GM12878 (cell line): ENCODE results near the gene SLC25A47. TPM values are rescaled to one million over a fixed set of nuclear protein-coding genes. Genes with fewer than 3 reads are reported as not detected.

Experiments used
- ATAC-seq: fragments of 200-7000 bp; cut with Tn5 transposase; 3 replicates; pipeline ENCODE4 v1.9.1; 2020; ENCODE audit warnings: mild to moderate bottlenecking, moderate library complexity
- BruUV-seq: library from RNA; stranded (reverse); fragments of 400-500 nt; replicated peaks from 2 replicates; lab custom pipeline; 2021; lab: Mats Ljungman, UMichigan
- CTCF ChIA-PET: fragments of 300-600 bp; sonication (Branson Sonifier 250); formaldehyde crosslinking; extraction: SDS; loops from one replicate; lab custom pipeline; 2021; ENCODE audit warnings: inconsistent platforms; lab: Yijun Ruan, JAX
- POLR2A ChIA-PET: fragments of 350-600 bp; formaldehyde crosslinking; extraction: SDS; loops from one replicate; lab custom pipeline; 2021; ENCODE audit warnings: inconsistent platforms; lab: Charles Lee
- RAD21 ChIA-PET: fragments of 300-600 bp; sonication (Branson Sonifier 250); formaldehyde crosslinking; loops from one replicate; lab custom pipeline; 2023; ENCODE audit warnings: antibody characterized with exemption; ENCODE audit not compliant: unreplicated experiment; lab: Charles Lee
- SMC1A ChIA-PET: fragments of 300-600 bp; sonication (Branson Sonifier 250); formaldehyde crosslinking; loops from one replicate; lab custom pipeline; 2023; ENCODE audit not compliant: unreplicated experiment, uncharacterized antibody; lab: Charles Lee
- DNase-seq: peaks from one replicate; pipeline ENCODE4 v3.0.0-alpha.2; 2011; ENCODE audit warnings: low read depth, low spot score
- FAIRE-seq: peaks from 3 replicates; lab custom pipeline; 2011; peaks lifted over from hg19 to GRCh38; lab: Jason Lieb, UNC
- H2AFZ ChIP-seq: 2 replicates; pipeline ENCODE4 v1.6.0; 2011; ENCODE audit warnings: low read depth, low read length, control low read depth; ENCODE audit not compliant: control insufficient read depth
- H3K27ac ChIP-seq: 2 replicates; pipeline ENCODE4 v1.5.1; 2011; ENCODE audit warnings: control low read depth; ENCODE audit not compliant: control insufficient read depth, insufficient read depth
- H3K27me3 ChIP-seq, 2 experiments: replicated peaks in 1 of 2; 2 replicates each; pipeline versions ENCODE4 v1.6.0 to v1.6.1; 2011; ENCODE audit warnings: low read length in 1 of 2; ENCODE audit not compliant: control insufficient read depth in 2 of 2, insufficient read depth in 2 of 2
- H3K36me3 ChIP-seq, 2 experiments: 2 replicates each; pipeline ENCODE4 v1.5.1; 2011; ENCODE audit warnings: low read length in 1 of 2; ENCODE audit not compliant: control insufficient read depth in 2 of 2, insufficient read depth in 2 of 2
- H3K4me1 ChIP-seq: 2 replicates; pipeline ENCODE4 v1.6.1; 2011; ENCODE audit warnings: mild to moderate bottlenecking, low read length, moderate library complexity, mixed read lengths; ENCODE audit not compliant: control insufficient read depth, insufficient read depth
- H3K4me2 ChIP-seq: 2 replicates; pipeline ENCODE4 v1.6.0; 2011; ENCODE audit warnings: control low read depth; ENCODE audit not compliant: control insufficient read depth, insufficient read depth
- H3K4me3 ChIP-seq: fragments of 200-600 bp; sonication (generic); 2 replicates; pipeline ENCODE4 v1.5.1; 2016
- H3K79me2 ChIP-seq: 2 replicates; pipeline ENCODE4 v1.6.0; 2011; ENCODE audit warnings: low read length; ENCODE audit not compliant: control insufficient read depth, insufficient read depth
- H3K9ac ChIP-seq: 2 replicates; pipeline ENCODE4 v1.8.0; 2011; ENCODE audit warnings: low read length, control low read depth, mixed read lengths; ENCODE audit not compliant: control insufficient read depth, insufficient read depth
- H3K9me3 ChIP-seq: replicated peaks from 3 replicates; pipeline ENCODE4 v1.5.1; 2011; ENCODE audit warnings: mild to moderate bottlenecking, low read length; ENCODE audit not compliant: control insufficient read depth, insufficient read depth
- H4K20me1 ChIP-seq: 2 replicates; pipeline ENCODE4 v1.6.0; 2011; ENCODE audit not compliant: control insufficient read depth, insufficient read depth
- BCL11A ChIP-seq: IDR thresholded peaks from 2 replicates; pipeline ENCODE4 v1.6.1; 2011; ENCODE audit warnings: low read depth, low read length
- CHD2 ChIP-seq: IDR thresholded peaks from 2 replicates; pipeline ENCODE4 v1.6.1; 2011; ENCODE audit warnings: low read depth, low read length, improper control_type of control experiment, borderline replicate concordance
- FOS ChIP-seq: IDR thresholded peaks from 3 replicates; pipeline ENCODE4 v1.6.1; 2011; ENCODE audit warnings: borderline replicate concordance; ENCODE audit not compliant: insufficient read length; ENCODE audit errors: extremely low read depth
- HDAC6 ChIP-seq: fragments of 200-600 bp; sonication (generic); IDR thresholded peaks from one replicate; pipeline ENCODE4 v1.8.0; 2017; ENCODE audit warnings: antibody characterized with exemption; ENCODE audit not compliant: unreplicated experiment
- NBN ChIP-seq: fragments of 450-650 bp; IDR thresholded peaks from 2 replicates; pipeline ENCODE4 v1.6.1; 2016
- NFIC ChIP-seq: IDR thresholded peaks from 2 replicates; pipeline ENCODE4 v1.6.1; 2012; ENCODE audit warnings: low read depth, mild to moderate bottlenecking, inconsistent platforms, low read length, moderate library complexity
- NR2C1 ChIP-seq: fragments of 450-650 bp; IDR thresholded peaks from 2 replicates; pipeline ENCODE4 v1.6.1; 2017; ENCODE audit warnings: antibody characterized with exemption, mild to moderate bottlenecking, moderate library complexity
- POLR2AphosphoS5 ChIP-seq: IDR thresholded peaks from 2 replicates; pipeline ENCODE4 v1.6.1; 2011; ENCODE audit warnings: mild to moderate bottlenecking, low read length, inconsistent platforms
- RAD51 ChIP-seq: fragments of 450-650 bp; IDR thresholded peaks from 2 replicates; pipeline ENCODE4 v1.6.1; 2016; ENCODE audit warnings: moderate library complexity, mild to moderate bottlenecking, inconsistent platforms
- RUNX3 ChIP-seq: IDR thresholded peaks from 2 replicates; pipeline ENCODE4 v1.6.1; 2012; ENCODE audit warnings: low read length, inconsistent platforms
- SMC3 ChIP-seq: IDR thresholded peaks from 2 replicates; pipeline ENCODE4 v1.6.1; 2011; ENCODE audit warnings: low read length, improper control_type of control experiment, borderline replicate concordance
- TAF1 ChIP-seq: IDR thresholded peaks from 2 replicates; pipeline ENCODE4 v1.6.1; 2011; ENCODE audit warnings: mild to moderate bottlenecking, low read depth, low read length, borderline replicate concordance
- TARDBP ChIP-seq: IDR thresholded peaks from 2 replicates; pipeline ENCODE4 v1.6.1; 2016; ENCODE audit warnings: borderline replicate concordance
- TCF7 ChIP-seq: IDR thresholded peaks from 2 replicates; pipeline ENCODE4 v1.6.1; 2014; ENCODE audit warnings: antibody characterized with exemption, borderline replicate concordance
- ZNF622 ChIP-seq: fragments of 450-650 bp; IDR thresholded peaks from 2 replicates; pipeline ENCODE4 v1.6.1; 2017; ENCODE audit warnings: mild to moderate bottlenecking, inconsistent platforms
- WGBS: methylation state at CpG from one replicate; pipeline ENCODE4 v1.1.6; 2016; ENCODE audit warnings: low lambda C conversion rate; ENCODE audit not compliant: insufficient replicate concordance, insufficient coverage; ENCODE audit errors: missing lambda C conversion rate; 5-methylcytosine and 5-hydroxymethylcytosine counted together
- in situ Hi-C: fragments of 300-500 bp; cut with MboI; formaldehyde crosslinking; loops from 9 replicates; pipeline ENCODE4 v1.14.3; 2018; ENCODE audit warnings: mixed read lengths
- intact Hi-C: fragments of 100-400 bp; cut with micrococcal nuclease; formaldehyde crosslinking; loops from one replicate; pipeline ENCODE4 v1.14.2; 2022; ENCODE audit not compliant: unreplicated experiment
- polyA plus RNA-seq, 11 experiments: library from polyadenylated mRNA; depleted of rRNA in 4 of 11; unstranded in 6 of 11; stranded (reverse) in 5 of 11; fragments of >200 nt; fragmentation: Nextera tagmentation in 4 of 11; fragmentation: Illumina TruSeq in 1 of 11; extraction: Ambion mirVana in 4 of 11; extraction: Trizol in 1 of 11; gene quantifications; 1 replicate in 1 of 11; 2 replicates in 10 of 11; pipeline versions ENCODE4 v1.2.1 to v1.2.3, GENCODE V29; 2011 to 2016; ENCODE audit warnings: inconsistent platforms in 2 of 11, missing spikeins in 2 of 11, low read depth in 1 of 11
- total RNA-seq, 4 experiments: library from RNA; depleted of rRNA in 3 of 4; stranded (reverse); fragments of >200 nt in 3 of 4; fragmentation: Illumina TruSeq in 1 of 4; extraction: Trizol in 1 of 4; gene quantifications; 2 replicates each; pipeline versions ENCODE4 v1.2.1 to v1.2.3, GENCODE V29; 2013 to 2021
- TF ChIP-seq, protein P1 (sequence below): IDR thresholded peaks from 2 replicates; pipeline ENCODE4 v1.6.1; 2011; ENCODE audit warnings: borderline replicate concordance, low read depth, mild to moderate bottlenecking, moderate library complexity, low read length; ENCODE audit not compliant: insufficient read depth, poor library complexity, severe bottlenecking
- TF ChIP-seq, protein P2 (sequence below): fragments of 450-650 bp; IDR thresholded peaks from 2 replicates; pipeline ENCODE4 v1.6.1; 2014; ENCODE audit warnings: mild to moderate bottlenecking
- TF ChIP-seq, protein P3 (sequence below): IDR thresholded peaks from 2 replicates; pipeline ENCODE4 v1.6.1; 2011; ENCODE audit warnings: low read depth, mild to moderate bottlenecking, low read length, moderate library complexity, borderline replicate concordance; ENCODE audit errors: extremely low read depth
- TF ChIP-seq, protein P4 (sequence below): fragments of 450-650 bp; IDR thresholded peaks from 2 replicates; pipeline ENCODE4 v1.6.1; 2017; ENCODE audit warnings: mild to moderate bottlenecking, moderate library complexity

SLC25A47 gene
- total and polyA plus RNA-seq, 10 of the 15 experiments (the other 5 are each of a cell fraction or from before 2014, with no cell fraction given): 0.14 TPM; not detected in 9

DNA sequence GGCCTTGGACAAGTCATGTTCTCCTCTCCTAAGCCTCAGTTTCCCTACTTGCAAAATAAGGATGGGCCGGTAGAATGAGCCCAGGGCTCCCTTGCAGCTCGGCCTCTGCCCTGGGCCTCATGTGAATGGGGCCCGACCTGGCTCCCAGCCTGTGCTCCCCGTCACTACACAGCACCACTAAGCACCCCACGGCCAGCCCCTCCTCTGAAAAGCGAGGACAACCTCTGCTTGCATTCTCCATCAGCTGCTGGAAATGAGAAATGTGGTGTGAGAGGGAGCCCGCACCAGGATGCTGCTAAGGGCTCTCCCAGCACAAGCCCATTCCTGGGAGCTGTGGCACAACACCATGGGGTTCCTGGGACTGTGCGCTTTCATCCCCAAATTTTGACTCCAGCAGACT, 10.2 kb downstream of the SLC25A47 start (continued):
- TF ChIP-seq, protein P1, sequence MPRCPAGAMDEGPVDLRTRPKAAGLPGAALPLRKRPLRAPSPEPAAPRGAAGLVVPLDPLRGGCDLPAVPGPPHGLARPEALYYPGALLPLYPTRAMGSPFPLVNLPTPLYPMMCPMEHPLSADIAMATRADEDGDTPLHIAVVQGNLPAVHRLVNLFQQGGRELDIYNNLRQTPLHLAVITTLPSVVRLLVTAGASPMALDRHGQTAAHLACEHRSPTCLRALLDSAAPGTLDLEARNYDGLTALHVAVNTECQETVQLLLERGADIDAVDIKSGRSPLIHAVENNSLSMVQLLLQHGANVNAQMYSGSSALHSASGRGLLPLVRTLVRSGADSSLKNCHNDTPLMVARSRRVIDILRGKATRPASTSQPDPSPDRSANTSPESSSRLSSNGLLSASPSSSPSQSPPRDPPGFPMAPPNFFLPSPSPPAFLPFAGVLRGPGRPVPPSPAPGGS: no peak
- no peak for TF ChIP-seq POLR2AphosphoS5
- TF ChIP-seq, protein P2, sequence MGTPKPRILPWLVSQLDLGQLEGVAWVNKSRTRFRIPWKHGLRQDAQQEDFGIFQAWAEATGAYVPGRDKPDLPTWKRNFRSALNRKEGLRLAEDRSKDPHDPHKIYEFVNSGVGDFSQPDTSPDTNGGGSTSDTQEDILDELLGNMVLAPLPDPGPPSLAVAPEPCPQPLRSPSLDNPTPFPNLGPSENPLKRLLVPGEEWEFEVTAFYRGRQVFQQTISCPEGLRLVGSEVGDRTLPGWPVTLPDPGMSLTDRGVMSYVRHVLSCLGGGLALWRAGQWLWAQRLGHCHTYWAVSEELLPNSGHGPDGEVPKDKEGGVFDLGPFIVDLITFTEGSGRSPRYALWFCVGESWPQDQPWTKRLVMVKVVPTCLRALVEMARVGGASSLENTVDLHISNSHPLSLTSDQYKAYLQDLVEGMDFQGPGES: no peak
- TF ChIP-seq TAF1: no peak
- no peak for TF ChIP-seq NBN
- no peak for TF ChIP-seq HDAC6
- TF ChIP-seq RUNX3: no peak
- TF ChIP-seq TARDBP: no peak
- no peak for TF ChIP-seq SMC3
- TF ChIP-seq CHD2: no peak
- TF ChIP-seq, all 136 proteins: peak for 0

DNA sequence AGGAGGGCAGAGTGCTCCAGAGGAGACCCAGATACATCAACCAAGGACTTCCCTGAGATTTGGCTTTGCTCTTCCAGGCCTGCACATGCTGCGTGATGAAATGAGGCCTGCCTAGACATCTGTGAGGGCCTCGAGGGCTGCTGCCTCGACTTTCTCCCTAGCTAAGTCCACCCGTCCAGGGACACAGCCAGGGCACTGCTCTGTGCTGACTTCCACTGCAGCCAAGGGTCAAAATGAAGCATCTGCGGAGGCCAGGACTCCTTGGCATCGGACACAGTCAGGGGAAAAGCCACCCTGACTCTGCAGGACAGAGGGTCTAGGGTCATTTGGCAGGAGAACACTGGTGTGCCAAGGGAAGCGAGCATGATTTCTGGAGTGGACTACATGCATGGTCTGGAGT, 10.7 kb downstream of the SLC25A47 start:
- Histone ChIP-seq H4K20me1 (no peaks in the 10 kb centered on the region), H2AFZ (no peak overlapping the region), H3K4me2 (no peak overlapping the region), H3K36me3 (peaks cover 9 to 20% of the 10 kb centered on the region in 2 experiments; a peak in 3 of 4 replicates), H3K4me1 (peaks cover 9% of the 10 kb centered on the region), H3K27me3 (no peaks in the 10 kb centered on the region), H3K79me2 (no peaks in the 10 kb centered on the region), H3K9me3 (no peaks in the 10 kb centered on the region), H3K4me3 (no peak overlapping the region), H3K9ac (no peak overlapping the region), H3K27ac (no peak overlapping the region)
- no peak for ATAC-seq
- CTCF ChIA-PET: no interaction called here
- in situ Hi-C loops (no loop called here), intact Hi-C loops (no loop called here)
- POLR2A ChIA-PET: interaction anchor here (0.6 to 1.0 kb wide), 2 partner anchors 9 to 99 kb away, joined by 3 read pairs; no protein-coding TSS in a partner anchor
- no peak for DNase-seq
- BruUV-seq: TSS peak; percentile 85
- 94% methylated on average over 7 of the region's 7 CpGs for WGBS
- SMC1A ChIA-PET: interaction anchor here (1.0 kb wide), 2 partner anchors 25 to 43 kb away, joined by 3 read pairs; no protein-coding TSS in a partner anchor
- RAD21 ChIA-PET: interaction anchor here (1.1 kb wide), 1 partner anchor 41 kb away, joined by 3 read pairs; a partner anchor contains a TSS
- no peak for FAIRE-seq
- TF ChIP-seq BCL11A (no peak), ZNF622 (no peak), FOS (no peak), RAD51 (no peak), NFIC (no peak), TCF7 (no peak), NR2C1 (no peak)
- TF ChIP-seq, protein P3, sequence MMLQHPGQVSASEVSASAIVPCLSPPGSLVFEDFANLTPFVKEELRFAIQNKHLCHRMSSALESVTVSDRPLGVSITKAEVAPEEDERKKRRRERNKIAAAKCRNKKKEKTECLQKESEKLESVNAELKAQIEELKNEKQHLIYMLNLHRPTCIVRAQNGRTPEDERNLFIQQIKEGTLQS: no peak
- TF ChIP-seq, protein P4, sequence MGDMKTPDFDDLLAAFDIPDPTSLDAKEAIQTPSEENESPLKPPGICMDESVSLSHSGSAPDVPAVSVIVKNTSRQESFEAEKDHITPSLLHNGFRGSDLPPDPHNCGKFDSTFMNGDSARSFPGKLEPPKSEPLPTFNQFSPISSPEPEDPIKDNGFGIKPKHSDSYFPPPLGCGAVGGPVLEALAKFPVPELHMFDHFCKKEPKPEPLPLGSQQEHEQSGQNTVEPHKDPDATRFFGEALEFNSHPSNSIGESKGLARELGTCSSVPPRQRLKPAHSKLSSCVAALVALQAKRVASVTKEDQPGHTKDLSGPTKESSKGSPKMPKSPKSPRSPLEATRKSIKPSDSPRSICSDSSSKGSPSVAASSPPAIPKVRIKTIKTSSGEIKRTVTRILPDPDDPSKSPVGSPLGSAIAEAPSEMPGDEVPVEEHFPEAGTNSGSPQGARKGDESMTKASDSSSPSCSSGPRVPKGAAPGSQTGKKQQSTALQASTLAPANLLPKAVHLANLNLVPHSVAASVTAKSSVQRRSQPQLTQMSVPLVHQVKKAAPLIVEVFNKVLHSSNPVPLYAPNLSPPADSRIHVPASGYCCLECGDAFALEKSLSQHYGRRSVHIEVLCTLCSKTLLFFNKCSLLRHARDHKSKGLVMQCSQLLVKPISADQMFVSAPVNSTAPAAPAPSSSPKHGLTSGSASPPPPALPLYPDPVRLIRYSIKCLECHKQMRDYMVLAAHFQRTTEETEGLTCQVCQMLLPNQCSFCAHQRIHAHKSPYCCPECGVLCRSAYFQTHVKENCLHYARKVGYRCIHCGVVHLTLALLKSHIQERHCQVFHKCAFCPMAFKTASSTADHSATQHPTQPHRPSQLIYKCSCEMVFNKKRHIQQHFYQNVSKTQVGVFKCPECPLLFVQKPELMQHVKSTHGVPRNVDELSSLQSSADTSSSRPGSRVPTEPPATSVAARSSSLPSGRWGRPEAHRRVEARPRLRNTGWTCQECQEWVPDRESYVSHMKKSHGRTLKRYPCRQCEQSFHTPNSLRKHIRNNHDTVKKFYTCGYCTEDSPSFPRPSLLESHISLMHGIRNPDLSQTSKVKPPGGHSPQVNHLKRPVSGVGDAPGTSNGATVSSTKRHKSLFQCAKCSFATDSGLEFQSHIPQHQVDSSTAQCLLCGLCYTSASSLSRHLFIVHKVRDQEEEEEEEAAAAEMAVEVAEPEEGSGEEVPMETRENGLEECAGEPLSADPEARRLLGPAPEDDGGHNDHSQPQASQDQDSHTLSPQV: no peak
